ENCODE results near the gene CMTM2.

Gene CMTM2

GRCh38 chr16:66637806-66638205 lies 58.5 kb downstream of the CMTM2 start:
- no peak for DNase-seq

Measured in NCI-H146 (cell line).